Activated CD8-positive, alpha-beta memory T cell treated with anti-CD3 and anti-CD28 coated beads, Interleukin-2, amount 10 ng/mL, durations not matched to agents 7 days and 5 days (primary cell): ENCODE data around the gene MAD1L1. TPM values are rescaled to one million over a fixed set of nuclear protein-coding genes. Genes with fewer than 3 reads are reported as not detected.

ENCODE experiments used
- ATAC-seq: fragments of 150-1000 bp; cut with Tn5 transposase; one replicate; pipeline ENCODE4 v1.10.0; 2021; ENCODE audit warnings: moderate library complexity
- CTCF ChIA-PET: fragments of 350-600 bp; sonication (Branson Sonifier 250); formaldehyde crosslinking; loops from one replicate; lab custom pipeline; 2021; ENCODE audit warnings: antibody characterized with exemption; lab: Charles Lee
- DNase-seq: peaks from one replicate; pipeline ENCODE4 v3.0.0-alpha.2; 2020
- H3K27ac Mint-ChIP-seq: one replicate; pipeline ENCODE4 v1.8.0; 2021; ENCODE audit warnings: mild to moderate bottlenecking, mixed read lengths
- H3K27me3 Mint-ChIP-seq: one replicate; pipeline ENCODE4 v1.8.0; 2021; ENCODE audit warnings: mixed read lengths
- H3K36me3 Mint-ChIP-seq: one replicate; pipeline ENCODE4 v1.8.0; 2021; ENCODE audit warnings: mild to moderate bottlenecking, mixed read lengths
- H3K4me1 Mint-ChIP-seq: one replicate; pipeline ENCODE4 v1.8.0; 2021; ENCODE audit warnings: mixed read lengths
- H3K4me3 Mint-ChIP-seq: one replicate; pipeline ENCODE4 v1.8.0; 2021; ENCODE audit warnings: mild to moderate bottlenecking, moderate library complexity, mixed read lengths
- H3K9me3 Mint-ChIP-seq: one replicate; pipeline ENCODE4 v1.8.0; 2022; ENCODE audit warnings: low read depth, mixed read lengths
- total RNA-seq, 2 experiments: library from RNA; stranded (reverse); gene quantifications; one replicate each; pipeline ENCODE4 v1.2.3, GENCODE V29; 2021

Gene MAD1L1
- total RNA-seq, 2 experiments from 2014 or later, result 60.0 to 97.7 TPM

DNA sequence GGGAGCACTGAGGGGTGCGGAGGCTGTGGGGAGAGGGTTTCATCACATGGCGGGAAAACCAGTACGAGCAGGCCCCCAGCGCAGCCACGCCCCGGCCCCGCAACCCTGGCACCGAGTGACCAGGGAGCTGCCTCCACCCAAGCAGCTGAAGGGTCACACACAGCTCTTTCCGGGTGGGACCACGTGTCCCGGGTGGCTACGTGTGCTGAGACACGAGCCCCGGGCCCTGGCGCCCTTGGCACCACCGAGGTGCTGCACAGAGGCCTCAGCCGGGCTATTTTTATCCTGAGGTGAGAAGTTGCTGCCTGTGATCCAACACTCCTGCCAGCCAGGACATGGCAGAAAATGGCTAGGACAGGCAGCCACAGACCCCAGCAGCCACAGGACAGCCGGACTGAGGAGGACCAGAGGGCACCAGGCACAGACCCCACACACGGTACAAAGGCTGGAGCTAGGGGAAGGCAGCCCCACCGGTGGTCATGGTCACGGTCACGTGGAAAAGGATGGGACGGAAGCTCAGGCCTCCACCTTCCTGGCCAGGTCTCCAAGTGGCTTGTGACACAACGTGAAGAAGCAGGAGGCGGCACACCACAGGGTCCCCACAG is 223.7 kb downstream of the MAD1L1 start:
- H3K27ac Mint-ChIP-seq, result no peak overlapping the region
- CTCF ChIA-PET, result interaction anchor here (1.6 kb wide), 1 partner anchor 12 kb away, joined by 3 read pairs; no protein-coding TSS in a partner anchor
- no peak for DNase-seq

DNA sequence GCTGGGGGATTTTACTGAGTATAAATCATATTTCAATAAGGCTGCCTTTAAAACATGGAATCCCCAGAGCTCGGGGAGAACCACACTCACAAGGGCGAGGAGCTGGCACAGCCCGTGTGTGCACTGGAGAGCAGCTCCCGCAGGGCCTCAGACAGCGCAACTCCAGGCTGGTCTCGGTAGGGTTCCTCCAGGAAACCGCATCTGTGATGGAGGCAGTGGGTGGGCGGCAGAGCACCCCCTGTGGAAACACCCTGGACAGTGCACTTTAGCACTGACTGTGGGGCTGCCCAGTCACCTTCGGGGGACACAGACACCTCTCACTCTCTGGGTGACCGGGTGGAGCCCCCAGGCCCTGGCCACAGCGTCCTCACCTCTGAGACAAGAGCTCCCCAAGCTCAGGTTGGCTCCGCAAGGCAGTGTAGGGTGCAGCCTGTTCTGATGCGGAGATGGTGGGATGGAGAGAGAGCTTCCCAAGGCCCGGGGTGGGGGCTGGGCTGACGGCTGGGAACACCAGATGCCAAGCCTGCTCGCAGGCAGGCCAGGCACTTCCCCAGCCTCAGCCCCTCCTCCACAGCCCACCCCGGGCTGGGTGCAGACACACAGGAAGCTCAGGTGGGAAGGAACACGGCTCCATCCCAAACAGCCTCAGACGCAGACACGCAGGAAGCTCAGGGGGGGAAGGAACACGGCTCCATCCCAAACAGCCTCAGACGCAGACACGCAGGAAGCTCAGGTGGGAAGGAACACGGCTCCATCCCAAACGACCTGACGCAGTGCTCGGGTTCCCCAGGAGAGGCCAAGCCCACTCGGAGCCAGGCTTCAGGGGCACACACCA is 224.4 kb downstream of the MAD1L1 start:
- no peaks in the 10 kb centered on the region for H3K36me3 Mint-ChIP-seq
- ATAC-seq, result no peak
- H3K9me3 Mint-ChIP-seq, result no peaks in the 10 kb centered on the region
- H3K4me3 Mint-ChIP-seq, result no peak overlapping the region
- no peaks in the 10 kb centered on the region for H3K27me3 Mint-ChIP-seq
- no peak overlapping the region for H3K27ac Mint-ChIP-seq
- CTCF ChIA-PET, result interaction anchor here (1.6 kb wide), 1 partner anchor 12 kb away, joined by 3 read pairs; no protein-coding TSS in a partner anchor
- DNase-seq, result no peak
- H3K4me1 Mint-ChIP-seq, result no peaks in the 10 kb centered on the region

More for the DNA sequence above, 223.7 kb downstream of the MAD1L1 start:
- H3K4me3 Mint-ChIP-seq, result no peak overlapping the region
- H3K36me3 Mint-ChIP-seq, result no peaks in the 10 kb centered on the region
- H3K9me3 Mint-ChIP-seq, result no peaks in the 10 kb centered on the region
- H3K4me1 Mint-ChIP-seq, result no peaks in the 10 kb centered on the region
- ATAC-seq, result no peak
- no peaks in the 10 kb centered on the region for H3K27me3 Mint-ChIP-seq

DNA sequence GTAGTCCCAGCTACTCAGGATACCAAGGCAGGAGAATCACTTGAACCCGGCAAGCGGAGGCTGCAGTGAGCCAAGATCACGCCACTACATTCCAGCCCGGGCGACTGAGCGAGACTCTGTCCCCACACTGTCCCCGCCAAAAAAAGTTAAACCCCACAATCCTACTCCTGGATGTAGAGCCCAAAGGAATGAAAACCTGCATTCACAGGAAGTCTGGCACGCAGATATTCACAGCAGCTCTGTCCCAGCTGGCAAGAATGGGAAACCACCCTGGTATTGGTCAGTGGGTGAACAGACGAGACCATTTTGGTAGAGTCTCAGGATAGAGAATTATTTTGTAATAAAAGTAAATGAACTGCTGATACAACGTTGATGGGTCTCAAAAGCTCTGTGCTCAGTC is 225.2 kb downstream of the MAD1L1 start:
- Mint-ChIP-seq H3K4me1 (no peaks in the 10 kb centered on the region), H3K27me3 (no peaks in the 10 kb centered on the region), H3K36me3 (no peaks in the 10 kb centered on the region), H3K4me3 (no peak overlapping the region), H3K9me3 (no peaks in the 10 kb centered on the region), H3K27ac (no peak overlapping the region)
- ATAC-seq (no peak), DNase-seq (no peak)
- CTCF ChIA-PET, result interaction anchor here (1.6 kb wide), 1 partner anchor 11 kb away, joined by 3 read pairs; no protein-coding TSS in a partner anchor

DNA sequence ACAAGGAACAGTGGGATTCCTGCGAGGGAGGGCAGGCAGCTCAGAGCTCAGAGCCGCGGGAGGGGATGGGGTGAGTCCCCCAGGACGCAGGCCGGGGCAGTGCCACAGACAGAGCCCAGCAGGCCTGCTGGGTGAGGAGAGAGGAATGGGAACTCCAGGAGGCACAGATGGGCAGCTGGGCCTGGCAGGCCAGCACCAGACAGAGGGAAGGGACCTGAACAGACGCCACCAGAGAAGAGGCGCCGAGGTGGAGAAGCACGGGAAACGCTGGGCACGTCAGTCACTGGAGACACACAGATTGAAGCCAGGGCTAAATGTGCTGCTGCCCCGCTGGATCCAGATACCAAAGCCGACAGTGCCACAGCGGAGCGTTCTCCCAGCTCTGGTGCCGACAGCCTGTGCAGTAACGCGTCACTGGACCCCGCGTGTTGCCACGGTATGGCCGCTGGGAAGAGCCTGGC is 225.8 kb downstream of the MAD1L1 start:
- CTCF ChIA-PET, result no interaction called here
- Mint-ChIP-seq H3K4me3 (no peak overlapping the region), H3K27ac (no peak overlapping the region), H3K9me3 (no peaks in the 10 kb centered on the region), H3K27me3 (no peaks in the 10 kb centered on the region), H3K36me3 (no peaks in the 10 kb centered on the region), H3K4me1 (no peaks in the 10 kb centered on the region)
- ATAC-seq, result no peak
- no peak for DNase-seq

DNA sequence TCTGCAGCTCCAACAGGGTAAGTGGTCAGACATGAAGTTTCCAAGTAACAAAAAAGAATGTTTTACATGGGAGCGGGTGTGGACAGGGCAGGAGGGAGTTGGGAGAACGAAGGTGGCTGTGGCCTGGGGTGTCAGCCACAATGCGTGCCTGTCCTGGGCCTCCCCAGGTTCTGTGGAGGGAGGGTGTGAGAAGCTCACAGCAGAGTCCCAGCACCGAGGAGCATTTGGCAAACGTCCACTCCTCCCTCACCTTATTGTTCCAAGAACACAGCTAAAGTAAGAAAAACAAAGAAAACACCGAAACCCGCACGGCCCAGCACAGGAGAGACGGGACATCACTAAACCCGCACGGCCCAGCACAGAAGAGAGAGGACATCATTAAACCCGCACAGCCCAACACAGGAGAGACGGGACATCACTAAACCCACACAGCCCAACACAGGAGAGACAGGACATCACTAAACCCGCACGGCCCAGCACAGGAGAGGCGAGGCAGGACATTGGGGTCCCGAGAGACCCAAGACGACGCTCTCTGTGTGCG is 226.4 kb downstream of the MAD1L1 start:
- Mint-ChIP-seq H3K36me3 (no peaks in the 10 kb centered on the region), H3K27ac (no peak overlapping the region), H3K9me3 (no peaks in the 10 kb centered on the region), H3K4me3 (no peak overlapping the region), H3K4me1 (no peaks in the 10 kb centered on the region), H3K27me3 (no peaks in the 10 kb centered on the region)
- CTCF ChIA-PET, result no interaction called here
- ATAC-seq, result no peak
- no peak for DNase-seq

DNA sequence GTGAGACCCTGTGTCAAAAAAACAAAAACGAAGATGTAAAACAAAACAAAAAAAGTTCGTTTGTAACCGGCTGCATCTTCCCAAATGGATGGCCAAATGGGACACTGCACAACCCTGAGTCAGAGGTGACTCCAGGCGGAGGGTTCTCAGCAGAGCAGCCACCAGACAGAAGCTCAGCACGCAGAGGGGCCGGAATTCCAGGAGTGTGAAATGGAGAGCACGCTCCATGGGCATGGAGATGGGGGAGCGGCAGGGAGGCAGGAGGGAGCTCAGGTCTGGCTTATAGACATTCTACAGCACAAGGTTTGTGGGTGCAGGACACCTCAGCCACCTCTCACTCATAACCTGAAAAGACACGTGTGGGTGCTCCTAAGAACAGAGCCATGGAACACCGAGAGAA is 227.0 kb downstream of the MAD1L1 start:
- H3K27ac Mint-ChIP-seq, result no peak overlapping the region
- no peak for DNase-seq
- no peaks in the 10 kb centered on the region for H3K4me1 Mint-ChIP-seq
- no peaks in the 10 kb centered on the region for H3K27me3 Mint-ChIP-seq
- H3K36me3 Mint-ChIP-seq, result no peaks in the 10 kb centered on the region
- CTCF ChIA-PET, result no interaction called here
- no peak overlapping the region for H3K4me3 Mint-ChIP-seq
- no peak for ATAC-seq
- no peaks in the 10 kb centered on the region for H3K9me3 Mint-ChIP-seq

DNA sequence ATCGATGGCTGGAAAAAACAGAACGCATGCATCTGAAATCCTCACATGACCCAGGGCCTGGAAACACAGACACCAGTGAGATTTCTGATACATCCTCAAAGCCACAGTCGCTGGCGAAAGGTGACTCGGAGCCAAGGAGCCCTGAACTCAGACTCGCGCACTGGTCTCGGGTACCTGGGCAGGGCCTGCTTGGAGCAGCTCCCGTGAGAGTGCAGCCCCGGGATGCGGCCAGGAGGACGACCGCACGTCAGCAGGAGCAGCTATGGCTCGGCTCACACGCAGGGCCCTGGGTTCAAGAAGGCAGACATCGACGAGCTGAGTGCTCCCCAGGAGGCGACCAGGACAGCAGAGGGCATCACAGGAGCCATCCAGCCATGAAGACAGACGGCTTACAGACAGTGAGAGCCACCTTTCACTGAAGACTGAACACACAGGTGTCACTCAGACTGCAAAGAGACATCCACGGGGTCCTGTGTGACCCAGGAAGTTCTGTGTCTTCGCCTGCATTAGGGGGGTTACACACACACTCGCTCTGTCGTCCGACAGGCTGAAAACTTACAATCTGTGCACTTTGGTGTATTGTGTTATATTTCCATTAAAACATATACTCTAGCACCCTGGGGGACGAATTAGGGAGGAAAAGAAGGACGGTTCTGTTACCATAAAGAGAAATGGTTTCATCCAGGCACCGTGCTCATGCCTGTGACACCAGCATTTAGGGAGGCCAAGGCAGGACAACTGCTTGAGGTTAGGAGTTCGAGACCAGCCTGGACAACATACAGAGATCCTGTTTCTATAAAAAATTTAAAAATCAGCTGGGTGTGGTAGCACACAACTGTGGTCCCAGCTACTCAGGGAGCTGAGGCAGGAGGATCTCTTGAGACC is 227.7 kb downstream of the MAD1L1 start:
- H3K27ac Mint-ChIP-seq, result no peak overlapping the region
- H3K4me1 Mint-ChIP-seq, result no peaks in the 10 kb centered on the region
- DNase-seq, result no peak
- no peaks in the 10 kb centered on the region for H3K36me3 Mint-ChIP-seq
- ATAC-seq, result no peak
- CTCF ChIA-PET, result no interaction called here
- H3K4me3 Mint-ChIP-seq, result no peak overlapping the region
- no peaks in the 10 kb centered on the region for H3K27me3 Mint-ChIP-seq
- H3K9me3 Mint-ChIP-seq, result no peaks in the 10 kb centered on the region

DNA sequence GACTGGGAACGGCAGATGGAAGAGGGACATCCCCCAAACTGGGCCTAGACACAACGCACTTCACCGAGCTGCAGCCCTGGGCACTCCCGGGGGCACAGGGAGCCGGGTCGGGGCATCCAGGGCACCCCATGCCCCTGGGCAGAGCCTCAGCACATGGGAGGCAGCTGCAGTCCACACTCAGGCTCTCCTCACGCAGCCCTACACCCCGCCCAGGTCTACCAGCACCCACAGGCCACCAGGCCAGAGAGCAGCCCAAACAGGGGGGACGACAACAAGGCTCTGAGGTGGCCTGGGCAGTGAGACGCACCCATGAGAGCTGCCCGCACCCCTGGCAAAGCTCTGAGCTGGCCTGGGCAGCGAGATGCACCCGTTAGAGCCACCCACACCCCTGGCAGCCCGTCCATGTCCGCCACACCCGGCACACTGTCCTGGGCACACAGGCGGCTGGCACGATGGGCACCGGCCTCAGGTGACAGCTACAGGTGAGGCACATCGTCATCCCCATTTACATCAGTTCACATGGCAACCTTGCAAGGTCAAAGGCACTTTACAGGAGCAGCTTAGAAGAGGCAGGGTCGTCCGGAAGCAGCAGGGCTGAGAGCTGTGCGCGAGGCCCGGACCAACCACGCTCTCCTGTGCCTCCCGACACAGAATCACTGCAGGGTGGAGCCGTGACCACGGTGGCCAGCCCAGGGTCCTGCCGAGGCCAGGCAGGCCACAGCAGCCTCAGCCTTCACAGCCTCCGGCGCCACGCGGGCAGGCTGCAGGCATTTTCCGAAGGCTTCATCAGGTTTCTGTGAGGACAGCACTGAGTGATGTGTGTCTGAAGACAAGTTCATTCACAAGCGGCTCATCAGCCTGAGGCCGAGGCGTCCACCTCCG is 228.6 kb downstream of the MAD1L1 start:
- no peaks in the 10 kb centered on the region for H3K9me3 Mint-ChIP-seq
- CTCF ChIA-PET, result no interaction called here

DNA sequence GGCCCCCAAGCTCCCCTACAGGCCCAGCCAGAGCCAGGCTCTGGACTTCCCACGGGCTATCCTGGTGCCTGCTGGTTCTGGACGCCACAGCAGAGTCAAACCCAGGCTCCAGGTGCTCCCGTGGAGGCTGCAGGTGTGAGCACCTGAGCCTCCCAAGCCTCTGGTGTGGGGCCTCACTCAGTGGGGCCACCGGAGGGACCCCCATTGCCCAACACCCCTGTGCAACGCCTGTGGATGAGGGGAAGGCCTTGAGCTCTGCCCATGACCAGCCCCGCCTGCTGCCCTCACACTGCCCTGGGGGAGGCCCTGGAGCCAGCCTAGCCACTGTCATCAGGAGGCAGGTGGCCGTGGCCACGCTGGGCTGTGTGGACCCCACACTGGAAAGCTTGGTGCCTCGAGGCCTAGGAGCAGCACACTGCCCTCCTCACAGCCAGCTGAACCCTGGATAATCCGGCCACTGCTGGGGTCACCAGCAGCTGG is 229.3 kb downstream of the MAD1L1 start:
- no peak for DNase-seq
- Mint-ChIP-seq H3K9me3 (no peaks in the 10 kb centered on the region), H3K36me3 (no peaks in the 10 kb centered on the region), H3K27ac (no peak overlapping the region), H3K27me3 (no peaks in the 10 kb centered on the region), H3K4me1 (no peaks in the 10 kb centered on the region), H3K4me3 (no peak overlapping the region)
- no peak for ATAC-seq
- CTCF ChIA-PET, result no interaction called here

More for the DNA sequence above, 228.6 kb downstream of the MAD1L1 start:
- ATAC-seq (no peak), DNase-seq (no peak)
- Mint-ChIP-seq H3K27ac (no peak overlapping the region), H3K4me1 (no peaks in the 10 kb centered on the region), H3K4me3 (no peak overlapping the region), H3K36me3 (no peaks in the 10 kb centered on the region), H3K27me3 (no peaks in the 10 kb centered on the region)

DNA sequence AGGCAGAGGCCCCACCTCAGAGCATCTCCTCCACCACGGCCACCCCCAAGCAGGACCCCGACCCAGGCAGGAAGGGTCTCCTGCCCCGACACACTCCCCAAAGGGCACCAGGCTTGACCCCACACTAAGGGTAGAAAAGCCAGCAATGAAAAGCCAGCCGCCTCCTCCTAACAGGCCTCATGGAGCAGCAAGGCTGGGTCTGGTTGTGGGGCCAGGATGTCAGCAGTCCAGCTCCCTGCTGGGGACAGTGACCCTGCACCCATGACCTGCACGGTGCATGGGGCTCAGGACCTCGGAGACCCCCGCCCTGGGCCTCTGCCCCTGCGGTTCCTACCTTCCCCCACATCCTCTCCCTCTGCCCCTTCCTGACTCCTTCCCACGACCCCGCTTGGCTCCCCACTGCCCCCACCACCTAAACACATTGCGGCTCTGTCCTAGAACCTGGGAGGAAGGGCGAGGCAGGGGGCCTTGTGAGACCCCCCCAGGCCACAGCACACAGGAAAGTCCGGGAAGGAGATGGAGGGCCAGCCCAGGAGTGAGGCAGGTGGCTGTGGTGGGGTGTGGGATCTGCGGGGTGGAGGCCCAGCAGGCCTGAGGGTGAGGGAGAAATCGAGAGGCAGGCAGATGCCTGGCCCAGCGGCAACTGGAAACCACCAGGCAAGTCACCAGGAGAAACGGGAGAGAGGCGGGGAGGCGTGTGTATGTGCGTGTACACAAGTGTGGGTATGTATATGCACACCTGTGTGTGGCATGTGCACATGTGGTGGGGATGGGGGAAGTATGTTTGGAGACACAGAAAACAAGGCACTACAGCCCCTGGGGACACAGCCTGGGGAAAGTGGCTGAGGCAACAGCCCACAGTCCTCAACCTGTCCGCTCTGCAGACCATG is 229.9 kb downstream of the MAD1L1 start:
- Mint-ChIP-seq H3K4me3 (no peak overlapping the region), H3K4me1 (no peaks in the 10 kb centered on the region), H3K9me3 (no peaks in the 10 kb centered on the region), H3K36me3 (no peaks in the 10 kb centered on the region), H3K27me3 (no peaks in the 10 kb centered on the region), H3K27ac (no peak overlapping the region)
- ATAC-seq (no peak), DNase-seq (no peak)
- CTCF ChIA-PET, result interaction anchor here (1.3 kb wide), 1 partner anchor 206 kb away, joined by 3 read pairs; no protein-coding TSS in a partner anchor

DNA sequence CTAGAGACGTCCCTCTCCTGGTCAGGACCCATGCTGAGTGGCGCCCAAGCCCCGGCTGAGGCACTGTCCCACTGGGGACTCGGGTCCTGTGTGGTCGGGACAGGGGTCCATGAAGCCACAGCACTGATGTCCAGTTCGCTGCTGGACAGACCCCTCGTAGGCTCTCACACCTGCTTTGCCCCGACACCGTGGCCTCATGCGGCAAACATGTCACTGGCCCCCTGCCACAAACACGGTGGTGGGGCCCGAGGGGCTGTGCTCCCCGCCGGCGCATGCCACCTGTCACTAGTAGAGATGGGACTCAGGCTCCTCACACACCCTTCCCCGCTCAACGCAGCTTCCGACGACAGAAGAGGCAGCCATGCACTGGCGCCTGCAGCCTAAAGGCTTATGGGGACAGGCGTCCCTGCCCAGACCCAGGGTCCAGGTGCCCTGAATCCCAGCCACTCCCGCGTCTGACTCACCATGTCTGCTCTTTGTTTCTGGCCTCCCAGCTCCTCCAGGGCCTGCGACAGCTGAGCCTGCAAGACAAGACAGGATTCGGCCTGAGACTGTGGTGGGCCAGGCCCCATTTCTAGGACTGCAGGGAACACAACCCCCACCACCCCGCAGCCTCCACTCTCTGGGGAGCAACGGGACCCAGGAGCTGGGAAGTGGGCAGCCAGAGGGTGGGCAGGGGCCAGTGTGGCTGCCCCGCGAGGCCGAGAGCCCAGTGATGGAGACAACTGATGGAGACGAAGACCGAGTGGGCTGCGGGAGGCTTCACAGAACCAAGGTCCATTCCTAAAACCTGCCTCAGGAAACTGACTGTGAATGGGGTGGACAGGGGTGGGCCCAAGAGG is 230.9 kb downstream of the MAD1L1 start:
- Mint-ChIP-seq H3K4me1 (no peaks in the 10 kb centered on the region), H3K9me3 (no peaks in the 10 kb centered on the region), H3K27ac (no peak overlapping the region), H3K27me3 (no peaks in the 10 kb centered on the region), H3K4me3 (no peak overlapping the region), H3K36me3 (no peaks in the 10 kb centered on the region)
- CTCF ChIA-PET, result interaction anchor here (1.3 kb wide), 1 partner anchor 207 kb away, joined by 3 read pairs; no protein-coding TSS in a partner anchor
- ATAC-seq (no peak), DNase-seq (no peak)
